ENCODE results near the gene FHOD3. TPM values are rescaled to one million over a fixed set of nuclear protein-coding genes. Genes with fewer than 3 reads are reported as not detected.
"Not testable (repeated sequence)": the region's sequence is repeated elsewhere in the genome, so short reads cannot be mapped to it uniquely, and the experiment has no call there.

FHOD3 gene
- total RNA-seq, 1 experiment from 2014 or later = 5.0 TPM

- ChIA-PET CTCF (no interaction called here), POLR2A (interaction anchor here (0.7 kb wide), 1 partner anchor 414 kb away, joined by 3 read pairs; no protein-coding TSS in a partner anchor)
- Mint-ChIP-seq H3K27me3 (ENCODE audit: insufficient read depth, unreplicated experiment) (no peaks in the 10 kb centered on the region), H3K27ac (ENCODE audit: low read depth, unreplicated experiment) (no peak overlapping the region), H3K36me3 (ENCODE audit: insufficient read depth, unreplicated experiment) (no peaks in the 10 kb centered on the region), H3K9me3 (ENCODE audit: unreplicated experiment) (no peaks in the 10 kb centered on the region), H3K4me1 (ENCODE audit: insufficient read depth, unreplicated experiment) (peaks cover 7% of the 10 kb centered on the region), H3K4me3 (ENCODE audit: unreplicated experiment) (no peak overlapping the region)
- TF ChIP-seq CTCF (IDR thresholded peaks at IDR 0.05; ENCODE audit: unreplicated experiment) = no peak
- DNase-seq (ENCODE audit: unreplicated experiment) = no peak
- BruUV-seq (replicated peaks) = no TSS peak
- intact Hi-C loops (cut with micrococcal nuclease) = no loop called here
Measured at GRCh38 chr18:36461551-36461987, 164.1 kb downstream of the FHOD3 start.

- H3K4me1 Mint-ChIP-seq (ENCODE audit: insufficient read depth, unreplicated experiment); H3K9me3 Mint-ChIP-seq (ENCODE audit: unreplicated experiment); CTCF ChIA-PET; H3K36me3 Mint-ChIP-seq (ENCODE audit: insufficient read depth, unreplicated experiment); H3K27me3 Mint-ChIP-seq (ENCODE audit: insufficient read depth, unreplicated experiment); BruUV-seq (replicated peaks); intact Hi-C loops (cut with micrococcal nuclease); H3K27ac Mint-ChIP-seq (ENCODE audit: low read depth, unreplicated experiment); H3K4me3 Mint-ChIP-seq (ENCODE audit: unreplicated experiment); DNase-seq (ENCODE audit: unreplicated experiment); POLR2A ChIA-PET: not testable (repeated sequence)
Measured at GRCh38 chr18:36463516-36463915, 166.0 kb downstream of the FHOD3 start.

GRCh38 chr18:36464126-36464651, 166.7 kb downstream of the FHOD3 start:
- H3K27me3 Mint-ChIP-seq (ENCODE audit: insufficient read depth, unreplicated experiment) = no peaks in the 10 kb centered on the region
- H3K27ac Mint-ChIP-seq (ENCODE audit: low read depth, unreplicated experiment) = no peak overlapping the region
- no peak for DNase-seq (ENCODE audit: unreplicated experiment)
- no peaks in the 10 kb centered on the region for H3K9me3 Mint-ChIP-seq (ENCODE audit: unreplicated experiment)
- intact Hi-C loops (cut with micrococcal nuclease) = no loop called here
- CTCF ChIA-PET = no interaction called here
- BruUV-seq (replicated peaks) = no TSS peak
- POLR2A ChIA-PET = no interaction called here
- TF ChIP-seq CTCF (IDR thresholded peaks at IDR 0.05; ENCODE audit: unreplicated experiment) = no peak
- peaks cover 7% of the 10 kb centered on the region for H3K4me1 Mint-ChIP-seq (ENCODE audit: insufficient read depth, unreplicated experiment)
- no peaks in the 10 kb centered on the region for H3K36me3 Mint-ChIP-seq (ENCODE audit: insufficient read depth, unreplicated experiment)
- H3K4me3 Mint-ChIP-seq (ENCODE audit: unreplicated experiment) = no peak overlapping the region

- no peak for TF ChIP-seq CTCF (IDR thresholded peaks at IDR 0.05; ENCODE audit: unreplicated experiment)
- no peaks in the 10 kb centered on the region for H3K36me3 Mint-ChIP-seq (ENCODE audit: insufficient read depth, unreplicated experiment)
- CTCF ChIA-PET = no interaction called here
- no TSS peak for BruUV-seq (replicated peaks)
- intact Hi-C loops (cut with micrococcal nuclease) = no loop called here
- peaks cover 7% of the 10 kb centered on the region for H3K4me1 Mint-ChIP-seq (ENCODE audit: insufficient read depth, unreplicated experiment)
- no peaks in the 10 kb centered on the region for H3K27me3 Mint-ChIP-seq (ENCODE audit: insufficient read depth, unreplicated experiment)
- POLR2A ChIA-PET = no interaction called here
- no peak overlapping the region for H3K27ac Mint-ChIP-seq (ENCODE audit: low read depth, unreplicated experiment)
- DNase-seq (ENCODE audit: unreplicated experiment) = no peak
- H3K9me3 Mint-ChIP-seq (ENCODE audit: unreplicated experiment) = no peaks in the 10 kb centered on the region
- no peak overlapping the region for H3K4me3 Mint-ChIP-seq (ENCODE audit: unreplicated experiment)
Measured at GRCh38 chr18:36465276-36465675, 167.8 kb downstream of the FHOD3 start.

- CTCF ChIA-PET = interaction anchor here (0.6 kb wide), 1 partner anchor 29 kb away, joined by 3 read pairs; no protein-coding TSS in a partner anchor
- no peak for TF ChIP-seq CTCF (IDR thresholded peaks at IDR 0.05; ENCODE audit: unreplicated experiment)
- no peak for DNase-seq (ENCODE audit: unreplicated experiment)
- no TSS peak for BruUV-seq (replicated peaks)
- intact Hi-C loops (cut with micrococcal nuclease) = no loop called here
- no peaks in the 10 kb centered on the region for H3K27me3 Mint-ChIP-seq (ENCODE audit: insufficient read depth, unreplicated experiment)
- peaks cover 7% of the 10 kb centered on the region for H3K4me1 Mint-ChIP-seq (ENCODE audit: insufficient read depth, unreplicated experiment)
- no peaks in the 10 kb centered on the region for H3K9me3 Mint-ChIP-seq (ENCODE audit: unreplicated experiment)
- POLR2A ChIA-PET = no interaction called here
- H3K4me3 Mint-ChIP-seq (ENCODE audit: unreplicated experiment) = no peak overlapping the region
- no peak overlapping the region for H3K27ac Mint-ChIP-seq (ENCODE audit: low read depth, unreplicated experiment)
- H3K36me3 Mint-ChIP-seq (ENCODE audit: insufficient read depth, unreplicated experiment) = no peaks in the 10 kb centered on the region
Measured at GRCh38 chr18:36465970-36466369, 168.5 kb downstream of the FHOD3 start.
